Mesenteric fat pad (tissue), 1 donor: Measurements from ENCODE around the gene CSAD. TPM values are rescaled to one million over a fixed set of nuclear protein-coding genes. Genes with fewer than 3 reads are reported as not detected.

ENCODE experiments used
- DNase-seq: peaks from one replicate; pipeline ENCODE4 v3.0.0-alpha.2; 2020; ENCODE audit warnings: low spot score
- total RNA-seq: library from RNA; stranded (reverse); fragmentation: NEBNext Ultra II Directional; extraction: Animal tissue kit (Norgen Biotek cat#: 25700); gene quantifications from one replicate; pipeline ENCODE4 v1.2.1, GENCODE V29; 2021
- donor health status: DM: yes; HTN: yes; CAD: no.

Gene CSAD
- total RNA-seq, 1 donor from 2014 or later, result 296 TPM

- DNase-seq, result no peak
Observed at GRCh38 chr12:53200107-53200457, 19.4 kb upstream of the CSAD start.

- no peak for DNase-seq
Observed at GRCh38 chr12:53199700-53200099, 19.0 kb upstream of the CSAD start.

- no peak for DNase-seq
Observed at GRCh38 chr12:53198486-53199110, 17.9 kb upstream of the CSAD start.

GRCh38 chr12:53197011-53197640 lies 16.4 kb upstream of the CSAD start:
- DNase-seq, result no peak

GRCh38 chr12:53196486-53196885 lies 15.8 kb upstream of the CSAD start:
- no peak for DNase-seq

GRCh38 chr12:53195516-53196420 lies 15.0 kb upstream of the CSAD start:
- no peak for DNase-seq

GRCh38 chr12:53194973-53195372 lies 14.2 kb upstream of the CSAD start:
- no peak for DNase-seq

GRCh38 chr12:53193985-53194716 lies 13.4 kb upstream of the CSAD start:
- DNase-seq, result no peak

GRCh38 chr12:53193040-53193439 lies 12.3 kb upstream of the CSAD start:
- no peak for DNase-seq

GRCh38 chr12:53192531-53193021 lies 11.9 kb upstream of the CSAD start:
- peak; percentile 76 for DNase-seq

GRCh38 chr12:53191885-53192530 lies 11.3 kb upstream of the CSAD start:
- peak; percentile 69 for DNase-seq

GRCh38 chr12:53191096-53191884 lies 10.6 kb upstream of the CSAD start:
- no peak for DNase-seq

GRCh38 chr12:53190108-53190729 lies 9.5 kb upstream of the CSAD start:
- no peak for DNase-seq

- no peak for DNase-seq
Observed at GRCh38 chr12:53187145-53187899, 6.6 kb upstream of the CSAD start.

GRCh38 chr12:53186745-53187144 lies 6.0 kb upstream of the CSAD start:
- no peak for DNase-seq

- no peak for DNase-seq
Observed at GRCh38 chr12:53185582-53186153, 4.9 kb upstream of the CSAD start.

GRCh38 chr12:53184828-53185227 lies 4.1 kb upstream of the CSAD start:
- DNase-seq, result no peak

GRCh38 chr12:53182903-53183302 lies 2.2 kb upstream of the CSAD start:
- no peak for DNase-seq

- DNase-seq, result no peak
Observed at GRCh38 chr12:53181935-53182334, 1.2 kb upstream of the CSAD start.
